Measurements from ENCODE around the gene OR51A7.
"Not testable (repeated sequence)": the region's sequence is repeated elsewhere in the genome, so short reads cannot be mapped to it uniquely, and the experiment has no call there.

The OR51A7 gene

GRCh38 chr11:4903484-4903883 is at the start of gene OR51A7:
Gene OR51A7 (plus strand): TSS chr11:4903783. CDS start chr11:4907370, 3,587 bp downstream.
- no peak for DNase-seq (ENCODE audit: low read depth, low spot score)

GRCh38 chr11:4854286-4854685 is 49.3 kb upstream of the OR51A7 start:
- DNase-seq (ENCODE audit: low read depth, low spot score): not testable (repeated sequence)

GRCh38 chr11:4862447-4863236 is 40.9 kb upstream of the OR51A7 start:
- no peak for DNase-seq (ENCODE audit: low read depth, low spot score)

GRCh38 chr11:4863876-4864275 is 39.7 kb upstream of the OR51A7 start:
- no peak for DNase-seq (ENCODE audit: low read depth, low spot score)

- DNase-seq (ENCODE audit: low read depth, low spot score): no peak
Observed at GRCh38 chr11:4865855-4866254, 37.7 kb upstream of the OR51A7 start.

GRCh38 chr11:4881188-4881587 is 22.4 kb upstream of the OR51A7 start:
- no peak for DNase-seq (ENCODE audit: low read depth, low spot score)

- DNase-seq (ENCODE audit: low read depth, low spot score): no peak
Observed at GRCh38 chr11:4881860-4882500, 21.6 kb upstream of the OR51A7 start, which contains the start of gene OR51T1. Gene OR51T1 (plus strand): TSS chr11:4881900. CDS start chr11:4881900, 0 bp downstream.

GRCh38 chr11:4882543-4882942 is 21.0 kb upstream of the OR51A7 start:
- DNase-seq (ENCODE audit: low read depth, low spot score): no peak

- DNase-seq (ENCODE audit: low read depth, low spot score): no peak
Observed at GRCh38 chr11:4884361-4884760, 19.2 kb upstream of the OR51A7 start.

GRCh38 chr11:4886186-4886585 is 17.4 kb upstream of the OR51A7 start:
- no peak for DNase-seq (ENCODE audit: low read depth, low spot score)

GRCh38 chr11:4887591-4887990 is 16.0 kb upstream of the OR51A7 start:
- DNase-seq (ENCODE audit: low read depth, low spot score): no peak

GRCh38 chr11:4890279-4890678 is 13.3 kb upstream of the OR51A7 start:
- no peak for DNase-seq (ENCODE audit: low read depth, low spot score)

- no peak for DNase-seq (ENCODE audit: low read depth, low spot score)
Observed at GRCh38 chr11:4891996-4892640, 11.5 kb upstream of the OR51A7 start.

GRCh38 chr11:4916581-4916980 is 13.0 kb downstream of the OR51A7 start:
- DNase-seq (ENCODE audit: low read depth, low spot score): no peak

GRCh38 chr11:4919250-4919649 is 15.7 kb downstream of the OR51A7 start, which contains the start of gene OR51G2:
Gene OR51G2 (minus strand): TSS chr11:4919350. CDS start chr11:4915663, 3,687 bp downstream.
- no peak for DNase-seq (ENCODE audit: low read depth, low spot score)

GRCh38 chr11:4921796-4922195 is 18.2 kb downstream of the OR51A7 start:
- DNase-seq (ENCODE audit: low read depth, low spot score): no peak

GRCh38 chr11:4922304-4922703 is 18.7 kb downstream of the OR51A7 start:
- no peak for DNase-seq (ENCODE audit: low read depth, low spot score)

- no peak for DNase-seq (ENCODE audit: low read depth, low spot score)
Observed at GRCh38 chr11:4924239-4924638, 20.7 kb downstream of the OR51A7 start, which contains the start of gene OR51G1. Gene OR51G1 (minus strand): TSS chr11:4924339. CDS start chr11:4924339, 0 bp downstream.

- no peak for DNase-seq (ENCODE audit: low read depth, low spot score)
Observed at GRCh38 chr11:4926608-4927007, 23.0 kb downstream of the OR51A7 start.

GRCh38 chr11:4932751-4933150 is 29.2 kb downstream of the OR51A7 start:
- no peak for DNase-seq (ENCODE audit: low read depth, low spot score)

- DNase-seq (ENCODE audit: low read depth, low spot score): no peak
Observed at GRCh38 chr11:4936745-4937144, 33.2 kb downstream of the OR51A7 start.

- DNase-seq (ENCODE audit: low read depth, low spot score): no peak
Observed at GRCh38 chr11:4947505-4947904, 43.9 kb downstream of the OR51A7 start, which contains the start of gene OR51A4. Gene OR51A4 (minus strand): TSS chr11:4947605. CDS start chr11:4947100, 505 bp downstream.
